Ammon's horn (tissue), 1 donor: ENCODE measurements around the gene ATAD3B.
"Not testable (repeated sequence)": the region's sequence is repeated elsewhere in the genome, so short reads cannot be mapped to it uniquely, and the experiment has no call there.

Source experiments
- DNase-seq: peaks from one replicate; pipeline ENCODE4 v3.0.0-alpha.2; 2016; ENCODE audit warnings: low spot score

ATAD3B gene

DNA sequence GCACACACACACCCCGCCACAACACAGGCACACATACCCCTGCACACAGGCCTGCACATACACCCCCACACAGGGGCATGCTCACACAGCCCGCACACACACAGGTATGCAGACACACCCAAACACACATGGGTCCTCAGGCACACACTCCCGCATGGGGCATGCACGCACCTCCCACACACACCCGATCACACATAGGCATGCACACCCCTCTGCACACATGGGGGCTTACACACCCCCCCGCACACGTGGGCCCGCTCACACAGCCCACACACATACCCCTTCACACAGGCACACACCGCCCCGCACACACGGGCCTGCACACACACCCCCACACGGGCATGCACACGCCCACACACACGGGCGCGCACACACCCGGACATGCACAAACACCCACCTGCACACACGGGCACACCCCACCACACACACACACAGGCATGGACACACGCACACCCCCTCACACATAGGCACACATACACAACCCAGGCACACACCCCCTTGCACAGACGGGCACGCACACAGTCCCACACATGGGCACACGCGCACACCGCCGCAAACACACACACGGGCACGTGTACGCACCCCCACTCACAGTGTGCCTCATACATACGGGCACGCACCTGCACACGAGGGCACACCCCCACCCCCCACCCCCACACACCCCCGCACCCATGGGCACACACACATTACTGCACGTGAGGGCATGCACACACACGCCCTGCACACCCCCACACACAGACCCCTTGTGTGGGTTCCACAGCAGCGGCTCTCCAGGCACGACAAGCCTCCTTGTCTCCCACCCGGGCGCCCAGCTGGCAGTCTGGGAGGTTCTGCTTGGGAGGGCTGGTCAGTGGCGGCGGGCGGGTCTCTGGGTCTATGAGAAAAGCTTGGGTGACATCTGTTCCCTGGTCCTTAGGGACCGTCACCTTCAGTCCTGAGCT lies 8.3 kb downstream of the ATAD3B start:
- DNase-seq, result no peak

DNA sequence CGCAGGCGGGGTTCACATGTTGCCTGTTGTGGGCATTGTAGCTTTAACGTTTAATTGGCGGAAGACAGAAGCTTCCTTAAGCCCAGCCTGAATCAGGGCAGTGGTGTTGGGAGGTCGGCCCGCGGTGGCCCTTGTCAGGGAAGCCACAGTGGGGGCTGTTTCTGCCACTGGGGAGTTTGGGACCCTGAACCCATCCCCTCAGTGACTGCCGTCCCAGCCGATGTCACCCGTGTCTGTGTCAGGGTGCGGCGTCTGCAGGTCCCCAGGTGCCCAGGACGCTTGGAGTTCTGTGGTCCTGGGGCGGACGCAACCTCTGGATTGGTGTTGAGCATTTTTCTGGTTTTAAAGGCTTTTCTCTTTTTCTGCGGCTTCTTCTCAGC lies 8.9 kb downstream of the ATAD3B start:
- DNase-seq, result not testable (repeated sequence)

DNA sequence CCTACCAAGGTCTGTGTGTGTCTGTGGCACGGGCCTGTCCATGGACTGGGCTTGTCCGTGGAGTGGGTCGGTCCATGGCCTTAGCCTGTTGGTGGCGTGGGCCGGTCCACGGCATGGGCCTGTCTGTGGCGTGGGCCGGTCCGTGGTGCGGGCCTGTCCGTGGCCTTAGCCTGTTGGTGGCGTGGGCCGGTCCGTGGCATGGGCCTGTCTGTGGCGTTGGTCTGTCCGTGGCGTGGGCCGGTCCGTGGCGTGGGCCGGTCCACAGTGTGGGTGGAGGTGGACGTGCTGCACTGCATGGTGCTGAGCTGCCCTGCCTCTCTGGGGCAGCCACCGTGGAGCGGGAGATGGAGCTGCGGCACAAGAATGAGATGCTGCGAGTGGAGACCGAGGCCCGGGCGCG lies 10.2 kb downstream of the ATAD3B start:
- DNase-seq, result not testable (repeated sequence)

DNA sequence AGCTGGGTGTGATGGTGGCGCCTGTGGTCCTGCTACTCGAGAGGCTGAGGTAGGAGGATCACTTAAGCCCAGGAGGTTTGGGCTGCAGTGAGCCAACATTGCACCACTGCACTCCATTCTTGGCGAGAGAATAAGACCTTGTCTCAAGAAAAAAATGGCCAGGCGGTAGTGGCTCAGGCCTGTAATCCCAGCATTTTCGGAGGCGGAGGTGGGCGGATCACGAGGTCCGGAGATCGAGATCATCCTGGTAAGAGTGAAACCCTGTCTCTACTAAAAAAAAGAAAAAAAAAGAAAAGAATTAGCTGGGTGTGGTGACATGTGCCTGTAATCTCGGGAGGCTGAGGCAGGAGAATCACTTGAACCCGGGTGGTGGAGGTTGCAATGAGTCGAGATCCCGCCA lies 11.3 kb downstream of the ATAD3B start:
- DNase-seq, result no peak

DNA sequence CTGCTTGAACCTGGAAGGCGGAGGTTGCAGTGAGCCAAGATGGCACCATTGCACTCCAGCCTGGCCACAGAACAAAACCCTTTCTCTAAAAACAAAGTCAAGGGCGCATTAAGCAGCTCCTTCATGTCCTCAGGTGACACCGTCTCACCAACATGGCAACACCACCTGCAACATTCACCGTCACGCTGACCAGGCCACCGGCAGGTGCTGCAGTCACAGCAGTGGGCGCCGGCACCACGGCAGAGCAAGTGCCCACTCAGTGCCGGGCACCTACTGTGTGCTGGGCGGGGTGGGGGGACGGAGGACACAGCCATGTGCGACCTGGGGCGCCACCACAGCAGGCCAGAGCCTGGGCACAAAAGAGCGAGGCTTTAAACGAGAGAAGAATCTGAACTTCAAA lies 12.1 kb downstream of the ATAD3B start:
- DNase-seq, result no peak

DNA sequence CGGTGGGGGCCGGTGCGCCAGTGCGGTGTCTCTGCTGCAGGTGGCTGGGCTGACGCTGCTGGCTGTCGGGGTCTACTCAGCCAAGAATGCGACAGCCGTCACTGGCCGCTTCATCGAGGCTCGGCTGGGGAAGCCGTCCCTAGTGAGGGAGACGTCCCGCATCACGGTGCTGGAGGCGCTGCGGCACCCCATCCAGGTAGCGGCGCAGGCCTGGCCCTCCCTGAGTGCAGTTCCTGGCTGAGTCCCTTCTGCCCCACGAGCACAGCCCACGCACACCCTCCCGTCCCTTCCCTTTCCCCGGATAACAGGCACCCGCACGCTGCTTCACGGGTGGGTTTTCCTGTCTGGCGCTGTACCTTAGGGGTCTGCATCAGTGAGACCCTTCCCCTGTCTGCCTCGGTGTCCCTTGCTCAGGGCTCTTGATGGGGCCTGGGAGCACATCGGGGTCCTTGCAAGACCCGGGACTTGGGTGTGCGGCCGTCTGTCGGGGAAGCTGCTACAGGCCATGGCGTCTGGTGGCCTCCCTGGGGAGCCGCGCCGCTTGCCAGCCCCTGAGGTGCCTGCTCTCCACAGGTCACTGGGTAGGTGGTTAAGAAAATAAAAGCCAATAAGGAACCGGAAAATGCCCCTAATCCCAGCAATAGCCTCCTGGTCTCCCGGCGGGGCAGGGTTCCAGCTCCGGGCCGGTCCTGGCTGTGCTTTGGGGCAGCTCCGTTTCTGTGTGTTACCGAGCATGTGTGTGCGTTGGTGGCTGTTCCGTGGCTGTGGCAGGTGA lies 13.6 kb downstream of the ATAD3B start:
- DNase-seq, result not testable (repeated sequence)

DNA sequence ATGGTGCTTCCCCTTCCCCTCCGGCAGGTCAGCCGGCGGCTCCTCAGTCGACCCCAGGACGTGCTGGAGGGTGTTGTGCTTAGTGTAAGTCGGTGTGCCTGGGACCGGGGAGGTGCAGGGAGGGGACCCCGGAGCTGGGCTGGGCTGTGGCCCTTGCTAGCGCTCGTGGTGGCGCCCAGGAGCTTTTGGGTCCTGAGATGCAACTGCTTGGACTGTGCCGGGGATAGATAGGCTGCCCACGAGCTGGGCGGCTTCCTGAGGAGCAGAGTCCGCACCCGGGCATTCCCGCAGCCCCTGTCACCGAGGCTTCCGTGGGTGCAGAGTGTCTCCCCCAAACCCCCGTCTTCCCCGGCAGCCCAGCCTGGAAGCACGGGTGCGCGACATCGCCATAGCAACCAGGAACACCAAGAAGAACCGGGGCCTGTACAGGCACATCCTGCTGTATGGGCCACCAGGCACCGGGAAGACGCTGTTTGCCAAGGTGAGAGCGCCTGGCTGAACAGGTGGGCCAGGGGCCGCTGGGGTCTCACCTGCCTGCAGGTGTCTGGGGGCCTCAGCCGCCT lies 14.3 kb downstream of the ATAD3B start:
- not testable (repeated sequence) for DNase-seq

DNA sequence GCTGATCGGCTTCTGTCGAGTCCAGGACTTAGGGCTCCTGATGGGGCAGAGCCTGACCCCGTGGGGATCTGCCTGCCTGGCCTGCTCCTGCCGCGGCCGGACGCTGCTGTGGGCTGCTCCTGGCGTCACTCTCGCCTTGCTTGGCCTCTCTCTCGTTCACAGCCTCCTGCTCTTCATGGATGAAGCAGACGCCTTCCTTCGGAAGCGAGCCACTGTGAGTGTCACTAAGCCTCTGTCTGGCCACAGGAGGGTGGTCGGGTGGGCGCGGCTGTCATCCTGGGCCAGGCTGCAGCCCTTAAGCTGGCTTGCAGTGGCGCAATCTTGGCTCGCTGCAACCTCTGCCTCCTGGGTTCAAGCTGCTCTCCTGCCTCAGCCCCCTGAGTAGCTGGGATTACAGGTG lies 16.1 kb downstream of the ATAD3B start:
- DNase-seq, result no peak

DNA sequence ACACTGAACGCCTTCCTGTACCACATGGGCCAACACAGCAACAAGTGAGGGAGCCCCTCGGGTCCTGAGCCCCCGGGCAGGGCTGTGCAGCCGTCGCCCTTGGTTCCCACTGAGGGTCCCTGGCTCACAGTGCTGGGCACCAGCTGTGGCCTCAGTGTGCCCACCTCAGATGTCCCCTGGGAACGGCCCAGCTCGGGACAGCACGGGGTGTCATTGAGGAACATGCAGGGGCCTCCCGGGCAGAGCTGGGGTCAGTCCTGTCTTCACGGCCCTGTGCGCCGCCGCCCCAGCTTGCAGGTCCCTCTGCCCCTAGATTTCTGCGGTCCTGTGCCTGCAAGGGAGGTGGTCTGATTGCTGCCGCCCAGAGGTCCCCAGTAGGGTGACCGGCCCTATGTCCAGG lies 17.7 kb downstream of the ATAD3B start:
- DNase-seq, result no peak

DNA sequence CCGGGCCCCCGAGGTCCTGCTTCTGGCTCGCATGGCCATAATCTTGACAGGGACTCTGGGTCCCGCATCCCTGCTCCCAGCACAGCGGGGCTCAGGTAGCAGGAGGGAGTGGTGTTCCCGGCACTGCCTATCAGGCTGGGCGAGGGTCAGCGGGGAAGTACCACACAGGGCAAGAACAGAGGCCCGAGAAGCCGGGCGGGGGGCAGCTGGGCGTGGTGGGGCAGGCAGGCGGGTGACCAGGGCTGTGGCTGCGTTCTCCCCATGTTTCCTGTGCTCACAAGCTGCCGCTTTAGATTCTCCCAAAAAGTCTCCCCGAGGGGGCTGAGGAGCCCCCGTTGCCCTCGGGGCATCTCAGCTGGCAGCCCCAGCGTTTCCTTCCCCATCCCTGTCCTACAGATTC lies 18.3 kb downstream of the ATAD3B start:
- no peak for DNase-seq

DNA sequence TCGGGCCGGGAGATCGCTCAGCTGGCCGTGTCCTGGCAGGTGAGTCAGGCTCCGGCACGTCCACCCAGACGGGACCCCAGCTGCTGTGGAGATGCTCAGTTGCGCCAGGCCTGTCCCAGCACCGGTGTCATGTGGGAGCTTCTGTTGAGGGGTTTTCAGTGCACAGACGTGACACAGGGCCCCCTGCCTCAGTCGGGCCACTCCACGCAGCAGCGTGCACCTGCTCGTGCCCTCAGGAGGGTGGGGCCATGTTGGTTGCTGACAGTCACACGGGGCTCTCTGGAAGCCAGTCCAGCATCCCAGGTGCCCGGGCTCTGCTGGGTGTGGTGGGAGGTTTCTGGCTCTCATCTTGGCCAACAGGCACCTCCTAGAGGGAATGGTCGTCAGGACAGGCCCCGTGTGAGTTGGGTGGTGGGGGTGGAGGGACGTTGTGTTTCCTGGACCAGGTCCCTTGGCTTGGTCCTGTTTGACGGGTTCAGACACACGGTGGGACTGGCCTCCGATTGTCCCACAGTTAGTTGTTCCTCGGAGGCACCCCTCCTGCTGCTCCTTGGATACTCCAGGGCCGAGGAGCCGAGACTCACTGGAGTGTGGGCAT lies 19.2 kb downstream of the ATAD3B start:
- no peak for DNase-seq

DNA sequence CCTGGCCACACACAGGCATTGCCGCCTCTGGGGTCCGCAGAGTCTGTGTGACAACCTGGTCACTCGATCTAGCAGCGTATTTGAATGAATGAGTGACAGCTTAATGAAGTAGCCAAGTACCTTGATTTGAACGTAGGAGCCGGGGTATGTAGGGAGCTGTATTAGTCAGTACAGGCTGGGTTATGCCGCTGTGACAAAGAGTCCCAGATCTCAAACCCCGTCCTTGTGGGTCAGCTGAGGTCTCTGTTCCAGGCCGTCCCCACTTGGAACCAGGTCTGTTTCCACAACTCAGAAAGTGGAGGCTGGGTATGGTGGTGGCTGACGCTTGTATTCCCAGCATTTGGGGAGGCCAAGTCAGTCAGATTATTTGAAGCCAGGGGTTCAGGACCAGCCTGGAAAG lies 20.0 kb downstream of the ATAD3B start:
- no peak for DNase-seq

DNA sequence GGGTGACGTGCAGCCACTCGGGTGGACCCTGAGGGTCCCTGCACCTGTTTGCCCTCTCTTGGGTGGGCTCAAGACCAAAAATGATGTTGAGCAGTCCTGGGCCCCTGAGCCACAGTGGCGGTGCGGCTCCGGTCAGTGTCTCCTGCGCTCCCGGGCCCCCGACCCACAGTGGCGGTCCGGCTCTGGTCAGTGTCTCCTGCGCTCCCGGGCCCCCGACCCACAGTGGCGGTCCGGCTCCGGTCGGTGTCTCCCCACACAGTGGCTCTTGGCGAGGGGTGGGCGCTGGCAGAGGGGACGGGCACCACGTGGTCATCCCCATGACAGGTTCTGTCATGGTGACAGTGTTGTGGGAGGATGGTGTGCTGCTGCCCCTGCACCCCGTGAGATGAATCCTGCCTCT lies 22.7 kb downstream of the ATAD3B start:
- DNase-seq, result not testable (repeated sequence)

DNA sequence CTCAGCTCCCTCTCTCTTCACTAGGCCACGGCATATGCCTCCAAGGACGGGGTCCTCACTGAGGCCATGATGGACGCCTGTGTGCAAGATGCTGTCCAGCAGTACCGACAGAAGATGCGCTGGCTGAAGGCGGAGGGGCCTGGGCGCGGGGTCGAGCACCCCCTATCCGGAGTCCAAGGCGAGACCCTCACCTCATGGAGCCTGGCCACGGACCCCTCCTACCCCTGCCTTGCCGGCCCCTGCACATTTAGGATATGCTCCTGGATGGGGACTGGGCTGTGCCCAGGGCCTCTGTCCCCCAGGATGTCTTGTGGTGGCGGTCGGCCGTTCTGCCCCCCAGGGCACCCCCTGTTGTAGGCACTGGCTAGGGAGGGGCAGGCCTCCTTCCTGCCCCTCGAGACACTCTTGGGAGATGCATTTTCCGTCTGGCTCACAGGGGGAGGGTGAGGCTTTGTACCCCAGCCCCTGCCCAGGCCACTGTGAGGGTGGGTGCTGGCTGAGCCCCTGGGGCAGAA lies 24.0 kb downstream of the ATAD3B start:
- DNase-seq, result not testable (repeated sequence)

DNA sequence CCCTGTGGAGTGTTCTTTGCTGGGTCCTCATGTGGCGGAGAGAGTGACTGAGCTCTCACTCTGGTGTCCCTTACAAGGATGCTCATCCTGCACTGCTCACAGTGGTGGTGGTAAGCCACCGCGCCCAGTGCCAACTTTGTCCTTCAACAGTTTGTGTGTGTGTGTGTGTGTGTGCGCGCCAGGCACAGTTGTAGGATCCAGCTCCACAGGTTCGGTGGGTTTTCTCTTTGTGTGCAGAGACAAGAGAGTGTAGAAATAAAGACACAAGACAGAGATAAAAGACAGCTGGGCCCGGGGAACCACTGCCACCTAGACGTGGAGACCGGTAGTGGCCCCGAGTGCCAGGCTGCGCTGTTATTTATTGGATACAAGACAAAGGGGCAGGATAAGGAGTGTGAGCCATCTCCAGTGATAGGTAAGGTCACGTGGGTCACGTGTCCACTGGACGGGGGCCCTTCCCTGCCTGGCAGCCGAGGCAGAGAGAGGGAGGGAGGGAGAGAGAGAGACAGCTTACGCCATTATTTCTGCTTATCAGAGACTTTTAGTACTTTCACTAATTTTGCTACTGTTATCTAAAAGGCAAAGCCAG lies 33.3 kb downstream of the ATAD3B start:
- peak; percentile 58 for DNase-seq

DNA sequence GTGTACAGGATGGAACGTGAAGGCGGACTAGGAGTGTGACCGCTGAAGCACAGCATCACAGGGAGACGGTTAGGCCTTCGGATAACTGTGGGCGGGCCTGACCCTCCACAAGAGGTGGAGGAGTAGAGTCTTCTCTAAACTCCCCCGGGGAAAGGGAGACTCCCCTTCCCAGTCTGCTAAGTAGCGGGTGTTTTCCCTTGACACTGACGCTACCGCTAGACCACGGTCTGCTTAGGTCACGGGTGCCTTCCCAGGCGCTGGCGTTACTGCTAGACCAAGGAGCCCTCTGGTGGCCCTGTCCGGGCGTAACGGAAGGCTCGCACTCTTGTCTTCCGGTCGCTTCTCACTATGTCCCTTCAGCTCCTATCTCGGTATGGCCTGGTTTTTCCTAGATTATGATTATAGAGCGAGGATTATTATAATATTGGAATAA lies 33.8 kb downstream of the ATAD3B start:
- peak; percentile 30 for DNase-seq

DNA sequence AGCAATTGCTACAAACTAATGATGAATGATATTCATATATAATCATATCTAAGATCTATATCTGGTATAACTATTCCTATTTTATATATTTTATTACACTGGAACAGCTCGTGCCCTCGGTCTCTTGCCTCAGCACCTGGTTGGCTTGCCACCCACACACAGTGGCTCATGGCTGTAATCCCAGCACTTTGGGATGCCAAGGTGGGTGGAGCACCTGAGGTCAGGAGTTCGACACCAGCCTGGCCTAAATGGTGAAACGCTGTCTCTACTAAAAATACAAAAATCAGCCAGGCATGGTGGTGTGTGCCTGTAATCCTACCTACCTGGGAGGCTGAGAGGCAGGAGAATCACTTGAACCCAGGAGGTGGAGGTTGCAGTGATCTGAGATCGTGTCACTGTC lies 34.2 kb downstream of the ATAD3B start:
- not testable (repeated sequence) for DNase-seq

DNA sequence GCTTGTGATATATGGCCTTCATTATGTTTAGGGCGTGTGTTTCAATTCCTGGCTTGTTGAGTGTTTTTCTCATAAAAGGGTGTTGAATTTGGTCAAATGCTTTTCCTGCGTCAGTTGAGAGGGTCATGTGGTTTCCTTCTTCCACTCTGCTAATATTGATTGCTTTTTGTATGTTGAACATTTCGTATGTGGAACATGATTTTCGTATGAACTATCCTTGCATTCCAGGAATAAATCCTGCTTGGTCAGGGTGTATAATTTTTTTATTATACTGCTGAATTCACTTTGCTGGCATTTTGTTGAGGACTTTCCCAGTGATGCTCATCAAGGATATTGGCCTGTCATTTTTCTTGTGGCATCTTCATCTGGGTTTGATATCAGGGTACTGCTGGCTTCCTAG lies 35.7 kb downstream of the ATAD3B start:
- no peak for DNase-seq

DNA sequence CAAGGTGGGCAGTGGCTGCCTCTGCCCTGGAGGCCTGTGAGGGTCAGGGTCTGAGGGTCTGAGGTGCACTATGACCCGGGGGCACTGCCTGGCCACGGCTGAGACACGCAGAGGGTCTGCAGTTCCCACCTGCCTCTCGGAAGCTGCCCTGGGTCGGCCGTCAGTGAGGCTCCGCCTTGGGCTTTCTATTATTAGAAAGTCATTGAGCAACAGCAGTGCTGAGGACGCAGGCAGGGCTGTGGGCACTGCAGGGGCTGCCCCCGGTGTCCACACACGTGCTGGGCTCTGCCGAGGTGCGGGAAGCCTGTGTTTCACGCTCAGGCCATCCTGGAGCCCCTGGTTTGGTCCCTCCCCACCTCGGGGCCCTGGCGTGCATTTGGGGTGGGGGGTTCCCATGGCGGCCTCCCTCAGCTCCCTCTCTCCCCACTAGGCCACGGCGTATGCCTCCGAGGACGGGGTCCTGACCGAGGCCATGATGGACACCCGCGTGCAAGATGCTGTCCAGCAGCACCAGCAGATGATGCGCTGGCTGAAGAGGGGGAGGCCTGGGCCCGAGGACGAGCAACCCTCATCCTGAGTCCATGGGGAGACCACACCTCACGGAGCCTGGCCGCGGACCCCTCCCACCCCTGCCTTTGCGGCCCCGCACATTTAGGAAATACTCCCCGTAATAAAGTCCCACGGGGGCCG lies 37.4 kb downstream of the ATAD3B start:
- DNase-seq, result not testable (repeated sequence)

DNA sequence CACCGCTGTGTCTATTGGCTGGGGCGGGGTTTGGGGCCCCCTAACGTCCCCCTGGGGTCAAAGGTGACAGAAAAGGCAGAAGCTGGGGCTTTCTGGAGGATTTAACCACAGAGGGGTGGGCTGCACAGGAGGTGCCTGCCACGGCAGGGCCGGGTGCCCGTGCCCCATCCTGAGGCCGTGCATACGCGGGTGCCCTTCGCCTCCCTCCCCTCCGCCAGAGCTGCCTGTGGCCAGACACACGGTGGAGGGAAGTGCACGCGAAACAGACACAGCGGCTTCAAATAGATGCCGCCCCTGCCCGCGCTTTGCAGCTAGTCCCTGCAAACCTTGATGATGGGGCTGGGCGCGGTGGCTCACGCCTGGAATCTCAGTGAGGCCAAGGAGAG lies 37.9 kb downstream of the ATAD3B start:
- DNase-seq, result not testable (repeated sequence)

DNA sequence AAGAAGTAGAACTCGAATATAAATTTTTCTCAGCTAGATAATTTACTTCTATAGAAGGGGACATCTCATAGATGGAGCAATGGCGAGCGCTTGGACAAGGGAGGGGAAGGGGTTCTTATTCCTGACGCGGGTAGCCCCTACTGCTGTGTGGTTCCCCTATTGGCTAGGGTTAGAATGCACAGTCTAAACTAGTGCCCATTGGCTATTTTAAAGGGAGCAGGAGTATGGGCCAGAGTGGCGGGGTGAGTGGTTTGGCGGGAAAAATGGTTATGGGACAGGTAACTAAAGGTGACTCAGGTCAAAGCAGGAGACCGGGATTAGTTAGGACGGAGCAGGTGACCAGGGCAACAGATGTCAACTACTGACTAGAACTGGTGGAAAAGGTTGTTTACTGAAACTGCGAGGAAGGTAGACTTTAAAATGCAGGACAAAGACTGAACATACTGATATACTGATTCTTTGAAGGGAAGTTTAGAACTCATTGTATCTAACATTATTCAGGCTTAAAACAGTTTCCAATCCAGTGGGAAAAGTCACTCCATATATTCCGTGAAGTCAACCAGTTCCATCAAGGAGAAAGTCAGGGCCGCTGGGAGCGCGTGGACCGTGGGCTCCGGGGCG lies 39.5 kb downstream of the ATAD3B start:
- no peak for DNase-seq
